ENCODE measurements around the gene CCNY. TPM values are rescaled to one million over a fixed set of nuclear protein-coding genes. Genes with fewer than 3 reads are reported as not detected.
A peak's percentile ranks its signal among the peaks of the same experiment; 100 is the strongest.

Gene CCNY
- total and polyA plus RNA-seq, 2 of the 4 experiments (the other 2 are of a cell fraction): 38.0 to 131 TPM

DNA sequence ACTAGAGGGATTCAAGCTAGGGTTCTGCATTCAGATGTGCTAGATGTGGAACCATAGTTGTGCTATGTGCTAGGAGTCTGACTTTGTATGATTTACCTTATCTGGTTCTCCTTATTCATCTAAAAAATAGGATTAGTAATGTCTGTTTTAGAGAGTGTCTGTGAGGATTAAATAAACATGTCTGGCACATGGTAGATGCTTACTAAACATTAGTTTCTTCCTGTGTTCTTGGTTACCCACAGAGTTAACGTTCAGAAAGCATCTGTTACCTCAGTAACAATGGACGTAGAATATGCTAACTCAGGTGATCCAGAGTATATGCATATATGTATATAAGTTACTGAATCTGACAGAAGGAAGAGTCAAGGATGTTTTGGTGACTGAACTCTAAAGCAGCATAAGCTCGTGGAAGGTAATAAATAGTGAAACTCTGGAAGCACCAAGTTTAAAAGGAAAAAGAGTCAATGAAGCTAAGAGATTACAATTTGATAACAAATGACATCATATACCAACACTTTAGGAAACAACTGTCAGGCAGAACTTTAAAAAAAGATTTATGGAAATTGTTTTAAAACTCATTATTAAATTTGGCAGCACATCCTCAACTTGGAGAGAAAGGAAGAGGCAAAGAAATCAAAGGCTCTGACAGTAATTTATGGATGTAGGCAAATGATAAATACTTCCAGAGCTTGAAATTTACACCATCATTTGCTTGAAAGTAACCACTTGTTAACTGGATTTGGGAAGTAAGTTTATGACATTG is 127.0 kb downstream of the CCNY start (continued):
- no peak for TF ChIP-seq BHLHE40 (IDR thresholded peaks at IDR 0.05; ENCODE audit: low read depth, low read length)

DNA sequence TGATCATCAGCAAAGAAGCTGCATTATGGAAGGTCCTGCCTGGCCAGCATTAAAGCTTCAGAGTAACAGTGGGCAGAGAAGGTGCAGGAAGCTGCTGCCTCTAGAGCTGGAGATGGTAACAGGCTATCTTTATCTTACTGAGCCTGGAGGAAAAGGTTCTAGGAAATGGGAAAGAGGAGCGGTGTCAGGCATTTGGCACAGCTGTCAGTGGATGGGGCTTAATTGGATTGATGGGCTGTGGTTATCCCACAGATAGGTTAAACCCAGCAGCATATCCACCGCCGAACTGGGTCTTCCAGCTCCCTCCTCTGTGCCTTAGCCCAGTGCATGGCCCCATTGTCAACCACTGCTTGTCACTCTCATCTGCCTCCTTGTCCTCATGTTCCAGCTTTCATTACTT is 127.6 kb downstream of the CCNY start:
- ChIA-PET POLR2A (ENCODE audit: unreplicated experiment) (interaction anchor here (0.6 kb wide), 1 partner anchor 46 kb away, joined by 3 read pairs; no protein-coding TSS in a partner anchor), CTCF (no interaction called here)
- in situ Hi-C loops (cut with MboI; ENCODE audit: low sequenced_read_pairs): no loop called here
- H2BK15ac ChIP-seq (ENCODE audit: low read depth, low read length): no peak overlapping the region
- no peaks in the 10 kb centered on the region for H3K9me3 ChIP-seq (ENCODE audit: control insufficient read depth, insufficient read depth, low read length)
- H3K56ac ChIP-seq (ENCODE audit: extremely low read depth, insufficient read depth, low read length): no peak overlapping the region
- intact Hi-C loops (cut with micrococcal nuclease): loop anchor here (2.0 to 5.0 kb wide), 3 partner anchors 19 to 127 kb away; partner anchors contain the start of gene CCNY
- ATAC-seq (ENCODE audit: low read depth) (no peak), DNase-seq (no peak)
- H3K79me1 ChIP-seq (ENCODE audit: low read depth in 1 of 2, low read length in 2 of 2): peaks cover 50 to 96% of the 10 kb centered on the region in 2 experiments
- no peaks in the 10 kb centered on the region for H3K36me3 ChIP-seq (ENCODE audit: control insufficient read depth, insufficient read depth, low read length)
- H2BK120ac ChIP-seq (ENCODE audit: low read depth, low read length): no peak overlapping the region
- H4K5ac ChIP-seq (ENCODE audit: low read depth, low read length): no peak overlapping the region; the same call in 1 of the 2 replicates
- H3K9me1 ChIP-seq (ENCODE audit: insufficient read depth, low read length): peaks cover 45% of the 10 kb centered on the region
- no peak overlapping the region; the same call in 1 of the 2 replicates for H2AK5ac ChIP-seq (ENCODE audit: low read depth, low read length)
- TF ChIP-seq CEBPB (IDR thresholded peaks at IDR 0.05; ENCODE audit: low read depth, low read length) (no peak), MXI1 (IDR thresholded peaks at IDR 0.05; ENCODE audit: borderline replicate concordance, low read depth, low read length) (no peak), SMC3 (IDR thresholded peaks at IDR 0.05; ENCODE audit: low read depth, low read length) (no peak), RFX5 (IDR thresholded peaks at IDR 0.05; ENCODE audit: low read depth, low read length) (no peak), NFE2L2 (IDR thresholded peaks at IDR 0.05; ENCODE audit: low read depth, low read length) (no peak), BHLHE40 (IDR thresholded peaks at IDR 0.05; ENCODE audit: low read depth, low read length) (no peak)
- H3K27me3 ChIP-seq (ENCODE audit: control insufficient read depth, insufficient read depth, low read length): no peaks in the 10 kb centered on the region
- no peak overlapping the region; the same call in 1 of the 2 replicates for H3K4ac ChIP-seq (ENCODE audit: low read depth, low read length)
- no peak overlapping the region for H3K4me2 ChIP-seq (ENCODE audit: low read depth, low read length)
- H4K20me1 ChIP-seq (ENCODE audit: insufficient read depth, low read length): peaks cover 96% of the 10 kb centered on the region
- H4K91ac ChIP-seq (ENCODE audit: insufficient read depth, low read depth, low read length): no peak overlapping the region
- BruUV-seq (replicated peaks): no TSS peak
- H3K9ac ChIP-seq (ENCODE audit: low read depth, low read length): no peak overlapping the region
- no peak overlapping the region for H3K27ac ChIP-seq (ENCODE audit: insufficient read depth, low read length)
- dilution Hi-C loops (cut with HindIII; ENCODE audit: low sequenced_read_pairs, unreplicated experiment): no loop called here
- H3K4me1 ChIP-seq (ENCODE audit: control insufficient read depth, insufficient read depth, low read length): peaks cover 31% of the 10 kb centered on the region
- no peak overlapping the region for H2AK9ac ChIP-seq (replicated peaks; ENCODE audit: low read depth, low read length, poor library complexity)
- no peak overlapping the region for H2AFZ ChIP-seq (replicated peaks; ENCODE audit: low read length, poor library complexity)
- H3K14ac ChIP-seq (replicated peaks; ENCODE audit: low read depth, low read length): no peak overlapping the region
- no peak overlapping the region for H2BK5ac ChIP-seq (ENCODE audit: low read depth, low read length, poor library complexity, severe bottlenecking)
- no peak overlapping the region for H2BK20ac ChIP-seq (ENCODE audit: low read depth, low read length)
- no peak overlapping the region for H3K4me3 ChIP-seq (ENCODE audit: insufficient read depth, low read depth, low read length)
- H4K8ac ChIP-seq (ENCODE audit: low read depth in 2 of 2, low read length in 2 of 2): no peak overlapping the region; a peak in 1 of 4 replicates
- no peak overlapping the region; the same call in 1 of the 2 replicates for H3K18ac ChIP-seq (ENCODE audit: low read depth, low read length)
- WGBS, 2 experiments (ENCODE audit: extremely low coverage in 2 of 2, insufficient read length in 1 of 2): no CpG with 5 or more reads among the region's 3 CpGs
- H3K23ac ChIP-seq (ENCODE audit: low read depth, low read length): peak overlapping the region; percentile 36; the same call in 1 of the 2 replicates
